Measurements from ENCODE around the gene LYRM7.
A peak's percentile ranks its signal among the peaks of the same experiment; 100 is the strongest.

LYRM7 gene

DNA sequence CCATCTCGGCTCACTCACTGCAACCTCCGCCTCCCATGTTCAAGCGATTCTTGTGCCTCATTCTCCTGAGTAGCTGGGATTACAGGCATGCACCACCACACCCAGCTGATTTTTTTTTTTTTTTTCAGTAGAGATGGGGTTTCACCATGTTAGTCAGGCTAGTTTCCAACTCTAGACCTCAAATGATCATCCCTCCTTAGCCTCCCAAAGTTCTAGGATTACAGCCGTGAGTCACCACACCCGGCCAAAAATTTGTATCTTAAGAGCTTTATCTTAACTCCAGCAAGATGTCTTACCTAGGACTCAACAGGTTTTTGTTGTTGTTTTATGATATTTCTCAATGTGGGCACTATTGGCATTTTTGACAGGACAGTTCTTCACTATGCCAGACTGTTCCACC is 27.9 kb downstream of the LYRM7 start:
- Histone ChIP-seq H3K27me3 (replicated peaks; ENCODE audit: control insufficient read depth, insufficient read depth, low read length, poor library complexity, severe bottlenecking) (no peaks in the 10 kb centered on the region), H3K4me3 (ENCODE audit: insufficient read depth, low read depth, low read length, poor library complexity, severe bottlenecking) (no peak overlapping the region), H3K27ac (ENCODE audit: insufficient read depth, low read length, poor library complexity, severe bottlenecking) (no peak overlapping the region), H3K36me3 (ENCODE audit: control insufficient read depth, insufficient read depth, low read length) (peaks cover 3% of the 10 kb centered on the region), H3K9me3 (ENCODE audit: control insufficient read depth, low read length) (no peaks in the 10 kb centered on the region), H3K4me1 (ENCODE audit: control insufficient read depth, insufficient read depth, low read length, poor library complexity, severe bottlenecking) (no peaks in the 10 kb centered on the region)
- DNase-seq: no peak

DNA sequence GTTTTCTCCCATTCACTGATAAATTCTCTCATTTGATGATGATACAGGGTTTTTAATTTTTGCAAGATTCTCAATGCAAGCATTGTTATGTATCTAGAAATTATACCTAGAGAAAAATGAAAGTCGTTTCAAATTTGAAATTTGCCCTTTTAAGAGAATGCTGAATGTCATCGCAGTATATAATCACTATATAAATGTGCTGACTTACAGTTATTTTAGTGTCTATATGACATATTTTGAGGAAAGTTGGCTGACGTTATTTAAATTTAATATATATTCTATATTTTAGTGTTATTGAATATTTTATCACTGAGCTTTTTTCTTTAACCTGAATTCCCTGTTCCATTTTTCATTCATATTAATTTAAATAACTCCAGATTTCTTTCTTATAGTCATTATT is 29.8 kb downstream of the LYRM7 start:
- Histone ChIP-seq H3K36me3 (ENCODE audit: control insufficient read depth, insufficient read depth, low read length) (peaks cover 3% of the 10 kb centered on the region), H3K27ac (ENCODE audit: insufficient read depth, low read length, poor library complexity, severe bottlenecking) (no peak overlapping the region), H3K9me3 (ENCODE audit: control insufficient read depth, low read length) (no peaks in the 10 kb centered on the region), H3K4me1 (ENCODE audit: control insufficient read depth, insufficient read depth, low read length, poor library complexity, severe bottlenecking) (no peaks in the 10 kb centered on the region), H3K27me3 (replicated peaks; ENCODE audit: control insufficient read depth, insufficient read depth, low read length, poor library complexity, severe bottlenecking) (no peaks in the 10 kb centered on the region), H3K4me3 (ENCODE audit: insufficient read depth, low read depth, low read length, poor library complexity, severe bottlenecking) (no peak overlapping the region)
- no peak for DNase-seq

DNA sequence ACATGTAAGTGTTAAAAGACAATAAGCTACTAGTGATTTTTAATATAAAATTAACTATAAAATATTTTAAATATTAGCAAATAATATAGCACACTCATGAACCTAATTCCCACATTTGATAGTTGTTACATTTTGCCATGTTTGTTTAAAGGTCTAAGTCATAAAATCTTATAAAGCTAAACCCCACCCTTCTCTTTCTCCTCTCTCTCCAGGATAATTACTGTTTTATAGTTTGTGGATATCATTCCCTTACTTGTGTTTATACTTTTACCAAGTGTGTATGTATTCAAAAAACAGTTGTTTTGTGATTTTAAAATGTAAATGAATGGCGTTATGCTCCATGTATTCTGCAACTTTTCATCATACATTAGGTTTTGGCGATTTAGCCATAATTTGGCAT is 34.2 kb downstream of the LYRM7 start:
- Histone ChIP-seq H3K9me3 (ENCODE audit: control insufficient read depth, low read length) (no peaks in the 10 kb centered on the region), H3K4me1 (ENCODE audit: control insufficient read depth, insufficient read depth, low read length, poor library complexity, severe bottlenecking) (peaks cover 4% of the 10 kb centered on the region), H3K4me3 (ENCODE audit: insufficient read depth, low read depth, low read length, poor library complexity, severe bottlenecking) (no peak overlapping the region), H3K27me3 (replicated peaks; ENCODE audit: control insufficient read depth, insufficient read depth, low read length, poor library complexity, severe bottlenecking) (no peaks in the 10 kb centered on the region), H3K27ac (ENCODE audit: insufficient read depth, low read length, poor library complexity, severe bottlenecking) (no peak overlapping the region), H3K36me3 (ENCODE audit: control insufficient read depth, insufficient read depth, low read length) (peaks cover 3% of the 10 kb centered on the region)
- DNase-seq: no peak

DNA sequence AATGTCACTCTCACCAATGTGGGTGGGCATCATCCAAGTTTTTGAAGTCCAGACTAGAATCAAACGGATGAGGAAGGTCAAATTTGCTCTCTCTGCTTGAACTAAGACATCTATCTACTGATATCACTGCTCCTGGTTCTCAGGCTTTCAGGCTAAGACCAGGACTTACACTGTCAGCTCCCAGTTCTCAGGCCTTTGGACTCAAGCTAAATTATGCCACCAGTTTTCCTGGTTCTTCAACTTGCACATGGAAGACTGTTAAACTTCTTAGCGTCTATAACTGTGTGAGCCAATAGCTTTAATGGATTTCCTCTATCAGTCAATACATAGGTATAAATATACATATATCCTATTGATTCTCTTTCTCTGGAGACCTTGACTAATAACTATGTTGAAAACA is 35.3 kb downstream of the LYRM7 start:
- DNase-seq: no peak
- H3K4me1 ChIP-seq (ENCODE audit: control insufficient read depth, insufficient read depth, low read length, poor library complexity, severe bottlenecking): peaks cover 15% of the 10 kb centered on the region
- no peaks in the 10 kb centered on the region for H3K27me3 ChIP-seq (replicated peaks; ENCODE audit: control insufficient read depth, insufficient read depth, low read length, poor library complexity, severe bottlenecking)
- no peak overlapping the region for H3K4me3 ChIP-seq (ENCODE audit: insufficient read depth, low read depth, low read length, poor library complexity, severe bottlenecking)
- H3K9me3 ChIP-seq (ENCODE audit: control insufficient read depth, low read length): no peaks in the 10 kb centered on the region
- H3K36me3 ChIP-seq (ENCODE audit: control insufficient read depth, insufficient read depth, low read length): peaks cover 3% of the 10 kb centered on the region
- H3K27ac ChIP-seq (ENCODE audit: insufficient read depth, low read length, poor library complexity, severe bottlenecking): no peak overlapping the region

DNA sequence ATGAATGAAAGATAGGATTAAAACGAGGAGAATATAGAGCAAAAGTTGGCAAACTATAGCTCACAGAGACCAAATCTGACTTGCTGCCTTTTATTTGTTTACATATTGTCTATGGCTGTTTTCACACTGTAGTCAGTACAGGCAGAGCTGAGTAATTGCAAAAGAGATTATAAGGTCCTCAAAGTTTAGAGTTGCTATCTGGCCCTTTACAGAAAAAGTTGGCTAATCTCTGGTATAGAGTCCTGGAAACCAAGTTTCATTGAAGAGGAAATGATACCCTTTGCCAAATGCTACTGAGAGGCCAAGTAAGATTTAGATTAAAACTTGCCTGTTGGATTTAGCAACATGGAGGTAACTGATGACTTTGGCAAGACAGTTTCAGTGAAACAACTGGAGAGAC is 36.0 kb downstream of the LYRM7 start:
- peaks cover 3% of the 10 kb centered on the region for H3K36me3 ChIP-seq (ENCODE audit: control insufficient read depth, insufficient read depth, low read length)
- H3K4me3 ChIP-seq (ENCODE audit: insufficient read depth, low read depth, low read length, poor library complexity, severe bottlenecking): no peak overlapping the region
- no peak overlapping the region for H3K27ac ChIP-seq (ENCODE audit: insufficient read depth, low read length, poor library complexity, severe bottlenecking)
- H3K9me3 ChIP-seq (ENCODE audit: control insufficient read depth, low read length): no peaks in the 10 kb centered on the region
- DNase-seq: no peak
- H3K4me1 ChIP-seq (ENCODE audit: control insufficient read depth, insufficient read depth, low read length, poor library complexity, severe bottlenecking): peaks cover 15% of the 10 kb centered on the region
- no peaks in the 10 kb centered on the region for H3K27me3 ChIP-seq (replicated peaks; ENCODE audit: control insufficient read depth, insufficient read depth, low read length, poor library complexity, severe bottlenecking)

DNA sequence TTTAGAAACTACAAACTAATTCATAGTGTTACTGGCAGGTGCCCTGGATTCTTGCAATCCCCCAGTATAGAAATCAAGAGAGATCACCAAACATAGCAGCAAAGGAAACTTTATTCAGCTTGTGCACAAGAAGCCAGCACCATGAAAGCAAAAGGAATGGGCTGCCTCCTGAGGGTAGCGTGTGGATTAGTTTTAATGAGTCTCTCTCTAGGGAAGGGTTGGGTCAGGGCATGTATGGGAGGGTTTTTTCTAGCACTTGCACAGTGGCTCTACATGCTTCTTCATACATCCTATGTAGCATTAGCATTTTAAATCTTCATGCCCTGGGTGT is 38.4 kb downstream of the LYRM7 start:
- peaks cover 16% of the 10 kb centered on the region for H3K4me1 ChIP-seq (ENCODE audit: control insufficient read depth, insufficient read depth, low read length, poor library complexity, severe bottlenecking)
- H3K27ac ChIP-seq (ENCODE audit: insufficient read depth, low read length, poor library complexity, severe bottlenecking): peak overlapping the region; percentile 79
- no peak overlapping the region for H3K4me3 ChIP-seq (ENCODE audit: insufficient read depth, low read depth, low read length, poor library complexity, severe bottlenecking)

DNA sequence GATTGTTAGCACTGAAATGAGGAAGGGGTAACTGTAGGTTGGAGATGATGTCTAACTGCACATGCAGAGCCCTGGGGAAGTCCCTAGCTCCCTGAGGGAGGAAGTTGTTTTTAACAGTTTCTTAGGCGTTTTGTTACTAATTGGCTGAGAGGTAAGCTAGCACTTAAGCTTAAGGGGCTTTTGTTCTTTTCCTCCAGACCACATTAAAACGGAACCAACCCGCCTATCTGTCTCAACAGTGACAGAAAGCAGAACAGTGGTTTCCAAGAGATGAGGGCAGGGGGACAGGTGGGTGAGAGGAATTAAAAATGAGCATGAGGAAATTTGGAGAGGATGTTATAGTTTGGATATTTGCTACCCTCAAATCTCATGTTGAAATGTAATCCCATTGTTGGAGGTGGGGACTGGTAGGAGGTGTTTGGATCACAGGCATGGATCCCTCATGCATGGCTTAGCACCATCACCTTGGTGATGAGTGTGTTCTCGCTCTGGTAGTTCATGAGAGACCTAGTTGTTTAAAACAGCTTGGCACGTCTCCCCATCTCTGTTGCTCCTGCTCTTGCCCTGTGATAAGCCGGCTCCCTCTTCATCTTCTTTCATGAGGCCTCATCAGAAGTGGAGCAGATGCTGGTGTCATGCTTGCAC is 38.9 kb downstream of the LYRM7 start:
- peak overlapping the region; percentile 14 for H3K4me3 ChIP-seq (ENCODE audit: insufficient read depth, low read depth, low read length, poor library complexity, severe bottlenecking)
- DNase-seq: peak; percentile 16 to 50 (median 21)
- H3K4me1 ChIP-seq (ENCODE audit: control insufficient read depth, insufficient read depth, low read length, poor library complexity, severe bottlenecking): peaks cover 21% of the 10 kb centered on the region
- no peaks in the 10 kb centered on the region for H3K36me3 ChIP-seq (ENCODE audit: control insufficient read depth, insufficient read depth, low read length)
- H3K27me3 ChIP-seq (replicated peaks; ENCODE audit: control insufficient read depth, insufficient read depth, low read length, poor library complexity, severe bottlenecking): no peaks in the 10 kb centered on the region
- H3K9me3 ChIP-seq (ENCODE audit: control insufficient read depth, low read length): no peaks in the 10 kb centered on the region
- H3K27ac ChIP-seq (ENCODE audit: insufficient read depth, low read length, poor library complexity, severe bottlenecking): peak overlapping the region; percentile 79

More for the DNA sequence above, 38.4 kb downstream of the LYRM7 start:
- H3K36me3 ChIP-seq (ENCODE audit: control insufficient read depth, insufficient read depth, low read length): no peaks in the 10 kb centered on the region
- no peak for DNase-seq
- no peaks in the 10 kb centered on the region for H3K9me3 ChIP-seq (ENCODE audit: control insufficient read depth, low read length)
- no peaks in the 10 kb centered on the region for H3K27me3 ChIP-seq (replicated peaks; ENCODE audit: control insufficient read depth, insufficient read depth, low read length, poor library complexity, severe bottlenecking)

DNA sequence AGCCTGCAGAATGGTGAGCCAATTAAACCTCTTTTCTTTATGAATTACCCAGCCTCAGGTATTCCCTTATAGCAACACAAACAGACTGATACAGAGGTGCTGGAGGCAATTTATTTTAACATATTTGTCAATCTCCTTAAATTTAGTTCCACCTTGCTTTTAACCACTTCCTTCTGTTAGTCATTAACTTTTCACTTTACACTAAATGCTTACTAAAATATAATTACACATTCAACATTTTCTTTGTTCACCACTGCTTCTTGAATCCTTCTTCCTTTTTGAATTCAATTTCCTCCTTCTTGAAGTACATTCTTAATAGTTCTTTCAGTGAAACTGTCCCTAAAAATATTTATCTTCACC is 39.4 kb downstream of the LYRM7 start:
- peak overlapping the region; percentile 14 for H3K4me3 ChIP-seq (ENCODE audit: insufficient read depth, low read depth, low read length, poor library complexity, severe bottlenecking)
- no peaks in the 10 kb centered on the region for H3K9me3 ChIP-seq (ENCODE audit: control insufficient read depth, low read length)
- peak overlapping the region; percentile 79 for H3K27ac ChIP-seq (ENCODE audit: insufficient read depth, low read length, poor library complexity, severe bottlenecking)
- no peaks in the 10 kb centered on the region for H3K36me3 ChIP-seq (ENCODE audit: control insufficient read depth, insufficient read depth, low read length)
- H3K27me3 ChIP-seq (replicated peaks; ENCODE audit: control insufficient read depth, insufficient read depth, low read length, poor library complexity, severe bottlenecking): no peaks in the 10 kb centered on the region
- no peak for DNase-seq
- H3K4me1 ChIP-seq (ENCODE audit: control insufficient read depth, insufficient read depth, low read length, poor library complexity, severe bottlenecking): peaks cover 21% of the 10 kb centered on the region

DNA sequence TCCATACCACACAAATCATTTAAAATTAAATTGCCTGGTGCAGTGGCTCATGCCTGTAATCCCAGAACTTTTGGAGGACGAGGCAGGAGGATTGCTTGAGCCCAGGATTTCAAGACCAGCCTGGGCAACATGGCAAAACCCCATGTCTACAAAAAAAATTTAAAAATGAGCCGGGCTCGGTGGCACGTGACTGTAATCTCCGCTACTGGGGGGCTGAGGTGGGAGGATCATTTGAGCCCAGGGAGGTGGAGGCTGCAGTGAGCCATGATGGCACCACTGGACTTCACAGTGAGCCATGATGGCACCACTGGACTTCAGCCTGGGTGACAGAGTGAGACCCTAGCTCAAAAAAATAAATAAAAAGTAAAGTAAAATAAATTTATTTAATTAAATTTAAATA is 40.9 kb downstream of the LYRM7 start:
- Histone ChIP-seq H3K9me3 (ENCODE audit: control insufficient read depth, low read length) (no peaks in the 10 kb centered on the region), H3K27ac (ENCODE audit: insufficient read depth, low read length, poor library complexity, severe bottlenecking) (no peak overlapping the region), H3K4me1 (ENCODE audit: control insufficient read depth, insufficient read depth, low read length, poor library complexity, severe bottlenecking) (peaks cover 21% of the 10 kb centered on the region), H3K27me3 (replicated peaks; ENCODE audit: control insufficient read depth, insufficient read depth, low read length, poor library complexity, severe bottlenecking) (no peaks in the 10 kb centered on the region), H3K4me3 (ENCODE audit: insufficient read depth, low read depth, low read length, poor library complexity, severe bottlenecking) (no peak overlapping the region), H3K36me3 (ENCODE audit: control insufficient read depth, insufficient read depth, low read length) (no peaks in the 10 kb centered on the region)
- DNase-seq: no peak

DNA sequence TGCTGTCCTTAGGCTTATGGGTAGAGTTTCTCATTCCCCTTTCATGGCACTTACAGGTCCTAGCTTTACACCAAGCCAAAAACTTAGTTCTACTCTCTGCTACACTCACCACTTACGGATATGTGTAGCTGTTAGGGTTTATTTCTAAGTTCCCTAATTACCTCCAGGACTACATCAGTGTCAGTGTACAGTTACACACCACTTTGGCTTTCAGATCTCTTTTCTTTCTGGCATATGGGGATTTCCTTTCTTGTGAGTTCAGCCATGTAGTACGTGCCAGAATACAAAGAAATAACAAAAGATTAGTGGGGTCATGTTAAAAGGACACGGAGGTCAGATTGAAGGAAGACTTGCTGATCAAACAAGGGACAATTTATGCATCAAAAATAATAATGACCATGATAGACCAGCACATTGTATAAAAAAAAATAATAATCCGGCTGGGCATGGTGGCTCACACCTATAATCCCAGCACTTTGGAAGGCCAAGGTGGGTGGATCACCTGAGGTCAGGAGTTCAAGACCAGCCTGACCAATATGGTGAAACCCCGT is 41.8 kb downstream of the LYRM7 start:
- H3K27me3 ChIP-seq (replicated peaks; ENCODE audit: control insufficient read depth, insufficient read depth, low read length, poor library complexity, severe bottlenecking): no peaks in the 10 kb centered on the region
- no peaks in the 10 kb centered on the region for H3K36me3 ChIP-seq (ENCODE audit: control insufficient read depth, insufficient read depth, low read length)
- H3K27ac ChIP-seq (ENCODE audit: insufficient read depth, low read length, poor library complexity, severe bottlenecking): no peak overlapping the region
- H3K9me3 ChIP-seq (ENCODE audit: control insufficient read depth, low read length): no peaks in the 10 kb centered on the region
- H3K4me3 ChIP-seq (ENCODE audit: insufficient read depth, low read depth, low read length, poor library complexity, severe bottlenecking): no peak overlapping the region
- H3K4me1 ChIP-seq (ENCODE audit: control insufficient read depth, insufficient read depth, low read length, poor library complexity, severe bottlenecking): peaks cover 21% of the 10 kb centered on the region
- no peak for DNase-seq

Data from effector memory CD4-positive, alpha-beta T cell (primary cell).